ENCODE data around the gene ANKRD28. TPM values are rescaled to one million over a fixed set of nuclear protein-coding genes. Genes with fewer than 3 reads are reported as not detected.
A peak's percentile ranks its signal among the peaks of the same experiment; 100 is the strongest.

Gene ANKRD28
- total RNA-seq, 1 experiment from 2014 or later = 196 TPM

GRCh38 chr3:15723624-15723884 lies 74.2 kb downstream of the ANKRD28 start:
- no peak for DNase-seq (ENCODE audit: low read depth)

GRCh38 chr3:15722877-15723623 lies 74.7 kb downstream of the ANKRD28 start:
- no peak for DNase-seq (ENCODE audit: low read depth)

DNA sequence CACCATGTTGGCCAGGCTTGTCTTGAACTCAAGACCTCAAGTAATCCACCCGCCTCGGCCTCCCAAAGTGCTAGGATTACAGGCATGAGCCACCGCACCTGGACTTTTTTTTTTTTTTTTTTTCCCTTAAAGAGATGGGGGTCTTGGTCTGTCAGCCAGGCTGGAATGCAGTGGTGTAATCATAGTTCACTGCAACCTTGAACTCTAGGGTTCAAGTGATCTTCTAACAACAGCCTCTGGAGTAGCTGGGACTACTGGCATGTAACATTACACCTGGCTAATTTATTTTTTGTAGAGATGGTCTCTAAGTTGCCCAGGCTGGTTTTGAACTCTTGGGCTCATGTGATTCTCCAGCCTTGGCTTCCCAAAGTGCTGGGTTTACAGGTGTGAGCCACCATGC lies 81.6 kb downstream of the ANKRD28 start:
- DNase-seq (ENCODE audit: low read depth) = no peak

GRCh38 chr3:15714448-15714847 lies 83.3 kb downstream of the ANKRD28 start:
- no peak for DNase-seq (ENCODE audit: low read depth)

GRCh38 chr3:15713364-15713763 lies 84.4 kb downstream of the ANKRD28 start:
- DNase-seq (ENCODE audit: low read depth) = no peak

- no peak for DNase-seq (ENCODE audit: low read depth)
These were observed 86.5 kb downstream of the ANKRD28 start for GRCh38 chr3:15711281-15711680.

DNA sequence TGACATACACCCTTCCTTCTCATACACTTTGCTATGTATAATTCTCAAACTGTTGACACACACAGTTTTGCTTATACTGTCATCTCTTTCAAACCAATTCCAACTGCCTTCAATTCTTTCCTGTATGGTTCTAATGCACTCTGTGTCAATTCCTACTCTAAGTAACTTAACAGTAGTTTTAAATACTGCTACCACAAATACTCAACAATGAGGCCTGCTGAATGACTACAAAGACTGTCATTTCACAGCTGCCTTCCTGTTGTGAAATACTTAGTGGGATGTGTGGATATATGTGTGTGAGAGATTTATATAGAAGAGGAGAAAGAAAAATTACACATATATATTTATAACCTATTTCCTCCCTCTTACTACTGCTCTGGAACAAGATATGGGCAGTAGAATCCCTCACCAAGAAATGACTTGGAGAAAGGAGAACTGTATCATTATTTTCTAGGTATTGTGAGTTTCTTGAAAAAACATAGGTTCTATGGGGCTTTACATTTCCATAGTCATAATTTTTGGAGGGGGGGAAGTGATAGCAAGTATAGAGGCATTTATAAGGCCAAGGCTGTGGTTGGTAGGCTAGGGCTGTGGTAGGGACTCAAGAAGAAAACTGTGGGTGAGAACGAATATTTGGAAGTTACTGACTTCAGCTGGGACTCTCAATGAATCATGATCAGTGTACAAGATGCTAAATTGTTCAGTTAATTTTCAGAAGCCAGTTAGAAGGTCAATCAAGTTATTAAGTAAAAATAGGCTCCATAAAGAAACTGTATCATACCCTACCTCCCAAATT lies 88.7 kb downstream of the ANKRD28 start:
- peak; percentile 86 for DNase-seq (ENCODE audit: low read depth)

DNA sequence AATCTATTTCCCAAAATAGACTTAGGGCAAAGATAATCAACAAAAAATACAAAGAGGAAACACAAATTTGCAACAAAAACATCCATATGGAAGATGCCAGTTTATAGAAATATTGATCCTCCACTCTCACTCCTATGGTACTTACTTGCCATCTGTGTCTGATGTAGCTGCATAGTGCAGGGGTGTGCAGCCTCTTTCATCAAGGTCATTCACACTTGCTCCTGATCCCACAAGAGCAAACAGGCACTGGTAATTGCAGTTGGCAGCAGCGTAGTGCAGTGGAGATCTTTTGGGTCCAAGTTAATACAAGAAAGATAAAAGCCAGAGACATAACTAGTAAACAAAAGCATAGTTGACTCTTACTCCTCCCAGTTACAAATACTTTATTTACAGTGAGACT lies 90.0 kb downstream of the ANKRD28 start:
- DNase-seq (ENCODE audit: low read depth) = no peak

GRCh38 chr3:15703346-15703745 lies 94.4 kb downstream of the ANKRD28 start:
- DNase-seq (ENCODE audit: low read depth) = no peak

DNA sequence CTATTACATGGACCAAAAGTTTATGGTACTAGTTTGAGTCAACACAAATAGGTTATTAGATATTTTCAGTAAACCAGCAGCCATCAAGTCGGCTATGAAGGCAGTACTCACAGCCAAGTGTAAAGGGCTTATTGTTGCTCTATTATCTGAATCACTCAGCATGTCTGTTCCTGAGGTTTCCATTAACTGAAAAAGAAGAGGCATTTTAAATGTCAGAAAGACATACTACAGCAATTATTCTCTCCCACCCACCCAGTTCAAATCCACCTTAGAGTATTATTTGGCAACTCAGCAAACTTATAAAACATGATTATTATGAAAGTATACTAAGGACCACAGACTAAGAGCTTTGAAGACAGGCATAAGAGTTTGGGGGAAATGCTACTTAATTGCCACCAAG lies 103.2 kb downstream of the ANKRD28 start:
- no peak for DNase-seq (ENCODE audit: low read depth)

GRCh38 chr3:15693355-15693754 lies 104.4 kb downstream of the ANKRD28 start:
- no peak for DNase-seq (ENCODE audit: low read depth)

DNA sequence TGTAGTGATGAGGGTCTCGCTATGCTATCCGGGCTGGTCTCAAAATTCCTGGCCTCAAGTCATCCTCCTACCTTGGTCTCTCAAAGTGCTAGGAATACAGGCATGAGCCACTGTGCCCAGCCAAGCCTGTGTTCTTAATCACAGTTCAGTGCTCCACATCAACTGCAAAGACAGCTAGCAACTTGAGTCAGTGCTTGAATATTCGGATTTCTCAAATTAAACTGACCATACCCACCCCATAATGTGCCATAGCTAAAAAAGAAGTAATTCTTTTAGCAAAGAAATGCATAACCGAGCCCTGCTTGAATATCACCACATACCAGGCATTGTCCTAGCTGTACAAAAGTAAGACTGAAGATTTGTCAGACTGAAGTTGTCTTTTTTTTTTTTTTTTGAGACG lies 107.0 kb downstream of the ANKRD28 start:
- DNase-seq (ENCODE audit: low read depth) = no peak

GRCh38 chr3:15690230-15690629 lies 107.5 kb downstream of the ANKRD28 start:
- no peak for DNase-seq (ENCODE audit: low read depth)

DNA sequence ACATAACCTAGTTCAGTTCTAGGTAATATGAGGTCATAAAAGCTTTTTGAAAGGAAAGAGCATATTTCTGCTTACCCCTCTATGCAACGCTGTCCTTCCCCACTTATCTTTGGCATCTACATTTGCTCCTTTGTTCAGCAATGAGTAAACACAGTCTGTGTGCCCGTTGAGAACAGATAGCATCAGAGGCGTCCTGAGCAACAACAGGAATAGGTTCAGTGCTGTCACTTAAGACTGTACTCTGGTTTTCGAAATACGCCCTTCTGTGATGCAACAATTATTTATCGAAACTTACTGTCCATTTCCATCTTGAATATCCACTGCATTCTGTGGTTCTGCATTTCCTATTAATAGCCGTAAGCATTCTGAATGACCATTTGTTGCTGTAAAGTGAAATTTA lies 111.9 kb downstream of the ANKRD28 start:
- DNase-seq (ENCODE audit: low read depth) = no peak

- no peak for DNase-seq (ENCODE audit: low read depth)
These were observed 114.5 kb downstream of the ANKRD28 start for GRCh38 chr3:15683253-15683652.

GRCh38 chr3:15682561-15683185 lies 115.1 kb downstream of the ANKRD28 start:
- DNase-seq (ENCODE audit: low read depth) = peak; percentile 46

GRCh38 chr3:15681668-15682067 lies 116.1 kb downstream of the ANKRD28 start:
- no peak for DNase-seq (ENCODE audit: low read depth)

DNA sequence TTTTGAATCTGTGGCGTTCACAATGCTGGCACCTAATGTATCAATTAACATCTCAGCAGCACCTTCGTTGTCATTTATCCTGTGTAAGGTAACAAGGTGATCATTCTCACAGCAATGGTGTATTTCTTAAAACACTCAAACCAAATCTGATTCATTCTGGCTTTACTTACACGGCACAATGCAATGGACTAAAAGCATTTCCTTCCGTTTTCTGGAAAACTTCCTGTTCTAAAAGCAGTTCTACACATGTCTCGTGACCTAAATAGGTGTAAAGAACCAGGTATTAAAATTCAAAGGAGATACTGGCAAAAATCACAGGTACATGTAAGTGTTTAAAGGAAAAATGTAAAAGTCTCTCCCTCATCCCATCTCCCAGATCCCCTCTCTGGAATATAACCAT lies 118.5 kb downstream of the ANKRD28 start:
- DNase-seq (ENCODE audit: low read depth) = no peak

DNA sequence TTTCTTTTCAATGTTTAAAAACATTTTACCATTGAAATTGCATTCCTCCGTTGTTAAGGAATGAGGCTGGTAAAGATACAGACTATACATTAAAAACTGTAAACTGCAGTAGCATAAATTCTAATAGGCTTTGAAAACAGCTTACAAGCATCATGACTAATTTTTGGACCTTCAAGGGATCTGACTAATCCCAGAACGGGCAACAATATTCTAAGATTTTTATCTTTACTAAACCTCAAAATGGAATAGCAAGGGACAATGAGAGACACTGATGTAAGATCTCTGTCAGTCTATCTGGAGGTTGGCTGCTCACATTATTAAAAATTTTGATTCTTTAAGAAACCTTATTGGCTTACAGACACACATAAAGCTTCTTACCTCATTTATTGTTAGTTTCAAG lies 121.5 kb downstream of the ANKRD28 start:
- DNase-seq (ENCODE audit: low read depth) = no peak

DNA sequence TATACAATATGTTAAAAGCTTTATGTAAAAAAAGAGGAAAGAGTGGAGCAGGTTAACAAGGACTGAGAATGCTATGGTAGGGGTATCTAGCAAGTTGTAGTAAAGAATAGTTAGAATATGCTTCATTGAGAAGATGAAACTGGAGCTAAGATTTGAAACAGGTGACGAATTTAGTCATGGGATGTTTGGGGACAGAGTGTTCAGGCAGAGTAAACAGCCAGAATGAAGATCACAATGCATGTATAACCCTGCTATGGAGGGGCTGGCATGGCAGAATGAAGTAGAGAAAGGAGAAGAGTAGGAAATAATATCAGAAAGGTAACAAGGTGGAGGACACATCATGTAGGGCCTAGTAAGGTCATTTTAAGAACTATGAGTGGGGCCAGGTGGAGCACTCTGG lies 124.2 kb downstream of the ANKRD28 start:
- no peak for DNase-seq (ENCODE audit: low read depth)

- no peak for DNase-seq (ENCODE audit: low read depth)
These were observed 130.3 kb downstream of the ANKRD28 start for GRCh38 chr3:15667484-15667883.

DNA sequence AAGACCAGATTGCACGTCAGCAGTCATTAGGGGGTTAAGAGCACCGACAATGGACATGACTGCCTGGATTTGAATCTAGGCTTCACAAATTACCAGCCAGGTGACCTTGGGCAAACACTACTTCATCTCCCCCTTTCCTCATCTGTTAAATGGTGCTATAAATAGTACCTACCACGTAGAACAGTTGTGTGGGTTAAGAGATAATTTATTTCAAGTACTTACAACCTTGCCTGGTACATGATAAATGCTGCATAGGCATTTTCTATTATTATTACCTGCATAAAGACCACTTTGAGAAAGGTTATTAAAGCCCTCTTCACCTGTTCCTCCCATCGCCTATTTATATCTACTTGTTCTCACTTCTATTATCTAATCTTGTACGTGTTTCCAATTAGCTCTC lies 131.5 kb downstream of the ANKRD28 start:
- no peak for DNase-seq (ENCODE audit: low read depth)

All from LHCN-M2 (cell line).